NCI-H2171 (cell line): ENCODE results near the gene RAB40C.
A peak's percentile ranks its signal among the peaks of the same experiment; 100 is the strongest.

Experiments
- DNase-seq: peaks from one replicate; lab custom pipeline; 2025; lab: John Stamatoyannopoulos, UW

Gene RAB40C

DNA sequence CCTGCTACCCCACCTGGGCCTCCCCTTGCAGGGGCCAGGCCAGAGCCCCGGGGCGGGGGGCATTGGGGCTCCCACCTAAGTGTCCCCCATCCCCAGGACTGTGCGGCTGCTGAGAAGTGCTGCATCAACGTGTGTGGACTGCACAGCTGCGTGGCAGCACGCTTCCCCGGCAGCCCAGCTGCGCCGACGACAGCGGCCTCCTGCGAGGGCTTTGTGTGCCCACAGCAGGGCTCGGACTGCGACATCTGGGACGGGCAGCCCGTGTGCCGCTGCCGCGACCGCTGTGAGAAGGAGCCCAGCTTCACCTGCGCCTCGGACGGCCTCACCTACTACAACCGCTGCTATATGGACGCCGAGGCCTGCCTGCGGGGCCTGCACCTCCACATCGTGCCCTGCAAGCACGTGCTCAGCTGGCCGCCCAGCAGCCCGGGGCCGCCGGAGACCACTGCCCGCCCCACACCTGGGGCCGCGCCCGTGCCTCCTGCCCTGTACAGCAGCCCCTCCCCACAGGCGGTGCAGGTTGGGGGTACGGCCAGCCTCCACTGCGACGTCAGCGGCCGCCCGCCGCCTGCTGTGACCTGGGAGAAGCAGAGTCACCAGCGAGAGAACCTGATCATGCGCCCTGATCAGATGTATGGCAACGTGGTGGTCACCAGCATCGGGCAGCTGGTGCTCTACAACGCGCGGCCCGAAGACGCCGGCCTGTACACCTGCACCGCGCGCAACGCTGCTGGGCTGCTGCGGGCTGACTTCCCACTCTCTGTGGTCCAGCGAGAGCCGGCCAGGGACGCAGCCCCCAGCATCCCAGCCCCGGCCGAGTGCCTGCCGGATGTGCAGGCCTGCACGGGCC, 42.8 kb downstream of the RAB40C start:
- DNase-seq, result no peak

DNA sequence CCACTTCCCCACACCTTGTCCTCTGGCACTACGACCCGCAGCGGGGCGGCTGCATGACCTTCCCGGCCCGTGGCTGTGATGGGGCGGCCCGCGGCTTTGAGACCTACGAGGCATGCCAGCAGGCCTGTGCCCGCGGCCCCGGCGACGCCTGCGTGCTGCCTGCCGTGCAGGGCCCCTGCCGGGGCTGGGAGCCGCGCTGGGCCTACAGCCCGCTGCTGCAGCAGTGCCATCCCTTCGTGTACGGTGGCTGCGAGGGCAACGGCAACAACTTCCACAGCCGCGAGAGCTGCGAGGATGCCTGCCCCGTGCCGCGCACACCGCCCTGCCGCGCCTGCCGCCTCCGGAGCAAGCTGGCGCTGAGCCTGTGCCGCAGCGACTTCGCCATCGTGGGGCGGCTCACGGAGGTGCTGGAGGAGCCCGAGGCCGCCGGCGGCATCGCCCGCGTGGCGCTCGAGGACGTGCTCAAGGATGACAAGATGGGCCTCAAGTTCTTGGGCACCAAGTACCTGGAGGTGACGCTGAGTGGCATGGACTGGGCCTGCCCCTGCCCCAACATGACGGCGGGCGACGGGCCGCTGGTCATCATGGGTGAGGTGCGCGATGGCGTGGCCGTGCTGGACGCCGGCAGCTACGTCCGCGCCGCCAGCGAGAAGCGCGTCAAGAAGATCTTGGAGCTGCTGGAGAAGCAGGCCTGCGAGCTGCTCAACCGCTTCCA, 43.6 kb downstream of the RAB40C start:
- no peak for DNase-seq

DNA sequence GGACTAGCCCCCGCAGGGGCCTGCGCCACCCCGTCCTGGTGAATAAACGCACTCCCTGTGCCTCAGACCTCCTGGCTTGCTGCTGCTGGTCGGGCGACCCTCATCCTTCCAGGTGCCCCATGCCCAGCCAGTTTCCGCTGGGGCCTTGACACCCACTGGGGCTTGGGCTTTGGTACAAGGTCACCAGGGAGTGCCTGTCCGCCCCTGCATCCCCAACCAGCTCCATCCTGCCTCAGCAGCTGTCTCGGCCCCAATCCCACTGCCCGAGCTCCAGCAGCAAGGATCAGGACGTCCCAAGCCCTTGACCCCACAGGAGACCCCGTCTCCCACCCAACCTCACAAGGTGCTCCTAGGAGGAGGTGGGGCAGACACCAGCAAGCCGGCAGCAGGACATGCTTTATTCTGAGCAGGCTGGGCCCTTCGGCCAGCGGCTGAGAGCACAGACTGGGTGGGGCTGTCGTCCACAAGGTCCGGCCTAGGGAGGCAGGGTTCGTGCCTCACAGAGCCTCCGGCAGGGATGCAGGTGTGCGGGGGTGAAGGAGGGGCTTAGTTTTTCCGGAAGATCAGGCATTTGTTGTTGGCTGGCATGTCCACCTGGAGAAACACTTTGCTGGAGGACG, 44.3 kb downstream of the RAB40C start:
- no peak for DNase-seq

DNA sequence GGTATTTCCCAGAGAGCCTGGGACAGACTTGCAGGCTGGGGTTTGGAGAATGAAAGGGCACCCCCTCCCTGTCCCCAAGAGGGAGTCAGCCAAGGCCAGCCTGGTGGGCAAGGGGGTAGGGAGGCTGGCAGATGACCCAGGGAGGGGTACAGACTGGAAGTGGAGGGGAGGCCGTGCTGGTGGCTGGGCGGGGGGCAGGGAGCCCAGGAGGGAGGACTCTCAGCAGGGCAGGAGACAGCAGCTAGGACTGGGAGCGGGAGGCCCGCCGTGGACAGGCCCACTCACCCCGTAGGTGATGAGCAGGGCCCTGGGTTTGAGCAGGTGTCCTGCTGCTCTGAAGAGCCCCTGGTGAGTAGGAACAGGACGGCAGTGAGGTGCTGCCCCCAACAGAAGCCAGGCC, 45.1 kb downstream of the RAB40C start:
- DNase-seq, result no peak

DNA sequence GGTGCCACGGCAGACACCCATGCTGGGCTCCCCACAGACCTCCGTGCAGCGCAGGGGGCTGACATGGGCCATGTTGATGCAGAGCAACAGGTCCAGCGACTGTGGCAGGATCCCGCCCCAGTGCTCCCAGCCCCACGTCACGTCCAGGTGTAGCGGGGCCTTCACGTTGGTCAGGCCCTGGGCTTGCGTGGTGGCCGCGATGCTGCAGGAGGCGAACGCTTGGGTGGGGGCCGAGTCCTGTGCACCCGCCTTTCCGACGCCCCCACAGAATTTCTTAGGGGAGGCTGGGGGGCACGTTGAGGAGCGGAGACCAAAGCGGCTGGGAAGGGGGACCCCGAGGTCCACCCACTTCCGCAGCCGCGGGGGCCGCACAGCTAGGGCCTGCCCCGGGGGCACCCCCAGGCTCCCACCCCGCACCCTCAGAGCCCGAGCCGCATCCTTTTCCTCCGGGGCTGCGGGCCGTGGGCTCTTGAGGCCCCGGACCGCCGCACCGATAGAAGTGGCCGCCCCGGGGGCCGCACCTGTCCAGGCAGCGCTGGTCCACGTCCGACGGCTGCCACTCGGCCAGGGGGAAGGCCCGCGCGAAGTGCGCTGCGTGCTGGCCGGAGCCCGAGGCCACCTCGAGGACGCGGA, 45.8 kb downstream of the RAB40C start:
- DNase-seq, result no peak

DNA sequence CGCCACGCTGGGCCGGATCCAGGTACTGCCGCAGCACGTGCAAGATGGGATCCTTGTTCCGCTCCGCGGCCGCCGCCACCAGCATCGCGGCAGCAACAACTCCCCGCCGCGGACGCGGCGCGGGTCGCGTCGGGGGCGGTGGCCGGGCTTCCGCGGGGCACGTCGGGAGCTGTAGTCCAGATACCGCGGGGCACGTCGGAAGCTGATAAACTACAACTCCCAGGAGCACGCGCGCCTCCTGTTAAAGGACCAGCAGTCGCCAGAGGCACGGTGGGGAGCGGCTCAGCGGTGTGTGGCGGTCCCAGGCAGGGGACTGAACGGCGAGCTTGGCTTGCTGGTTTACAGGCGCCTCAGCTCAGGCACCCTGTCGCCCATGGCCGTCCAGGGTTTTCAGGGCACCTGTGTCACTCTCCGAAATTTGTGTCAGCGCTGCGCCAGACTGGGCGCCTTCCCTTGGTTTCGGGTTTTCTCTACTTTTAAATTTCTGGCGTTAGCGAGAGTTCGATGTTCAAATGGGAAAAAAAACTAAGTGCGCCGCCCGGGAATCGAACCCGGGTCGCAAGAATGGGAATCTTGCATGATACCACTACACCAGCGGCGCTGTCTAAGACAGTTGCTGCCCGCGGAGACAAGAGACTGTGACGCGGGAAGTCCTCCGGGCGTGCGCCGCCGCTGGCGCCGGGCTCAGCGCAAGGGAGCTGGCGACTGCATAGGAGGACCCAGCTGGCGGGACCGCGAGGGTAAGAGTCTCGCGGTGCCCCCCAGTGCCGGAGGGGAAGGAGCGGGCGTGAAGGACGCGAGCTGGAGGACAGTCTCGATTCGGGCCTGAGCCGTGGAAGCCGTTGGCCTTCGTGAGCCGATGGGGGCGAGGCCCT, 46.6 kb downstream of the RAB40C start, which contains the start of gene METTL26:
Gene METTL26, minus strand, starts transcription at position 100 of the 875 bp plus-strand sequence. Its CDS starts 15 bp downstream, at position 85.
- peak; percentile 94 for DNase-seq

DNA sequence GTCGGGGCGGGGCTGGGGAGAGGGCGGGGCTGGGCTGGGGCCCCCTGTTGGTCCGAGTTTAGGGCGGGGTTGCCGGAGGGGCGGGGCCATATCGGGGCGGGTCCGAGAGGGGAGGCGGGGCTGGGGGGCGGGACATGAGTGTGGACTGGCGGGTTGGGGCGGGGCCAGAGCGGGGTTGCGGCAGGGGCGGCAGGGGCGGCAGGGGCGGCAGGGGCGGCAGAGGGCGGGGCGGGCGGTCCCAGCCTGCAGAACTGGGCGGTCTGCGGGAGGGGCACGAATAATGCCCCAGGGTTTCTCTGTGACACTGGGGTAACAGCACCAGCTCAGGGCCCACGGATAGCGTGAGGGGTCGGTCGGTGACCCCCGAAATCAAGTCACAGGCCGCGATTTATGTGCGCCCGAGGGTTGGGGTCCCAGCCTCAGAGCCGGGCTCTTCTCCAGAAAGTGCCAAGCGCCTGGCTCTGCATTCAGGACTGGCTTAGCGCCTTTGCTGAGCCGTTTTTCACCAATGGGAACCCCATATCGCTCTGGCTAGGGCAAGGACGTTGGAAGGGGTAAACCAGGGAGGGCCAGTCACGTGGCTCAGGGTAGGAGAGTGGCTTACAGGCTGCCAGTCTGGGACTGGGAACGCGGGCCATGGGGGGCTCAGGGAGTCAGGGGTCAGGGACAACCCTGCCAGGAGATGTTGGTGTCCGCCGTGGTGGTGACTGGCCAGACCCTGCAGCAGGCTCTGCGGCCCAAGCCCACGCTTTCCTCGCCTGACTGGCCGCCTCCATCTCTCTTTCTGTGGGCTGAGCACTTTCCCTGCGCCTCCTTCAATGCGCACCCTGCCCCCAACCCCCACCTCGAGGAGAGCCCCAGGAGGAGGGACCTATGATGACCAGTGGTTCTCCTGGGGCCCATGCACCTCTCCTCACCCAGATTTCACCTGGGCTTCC, 47.5 kb downstream of the RAB40C start:
- DNase-seq, result peak; percentile 83

DNA sequence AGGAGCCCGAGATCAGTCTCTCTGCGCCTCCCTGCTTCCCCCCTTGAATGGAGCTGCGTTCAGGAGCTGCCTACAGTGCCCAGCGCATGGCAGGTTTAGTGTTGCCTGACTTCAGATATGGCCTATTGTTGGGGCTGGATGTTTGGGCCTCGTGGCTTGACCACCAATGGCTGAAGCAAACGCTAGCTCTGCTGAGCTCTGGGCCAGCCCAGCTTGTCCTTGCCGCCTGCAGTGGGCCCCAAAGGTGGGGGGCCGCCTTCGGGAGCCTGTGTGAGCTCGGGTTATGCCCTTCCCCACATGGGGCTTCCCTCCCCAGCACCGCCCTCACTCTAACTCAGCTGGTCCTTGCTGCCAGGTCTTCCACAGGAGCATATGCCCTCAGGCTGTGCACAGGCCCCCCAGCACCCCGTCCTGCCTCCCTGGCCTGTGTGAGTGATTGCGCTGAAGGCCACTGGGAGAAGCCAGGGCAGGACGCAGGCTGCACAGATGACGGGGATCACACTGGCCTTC, 48.2 kb downstream of the RAB40C start:
- DNase-seq, result no peak

DNA sequence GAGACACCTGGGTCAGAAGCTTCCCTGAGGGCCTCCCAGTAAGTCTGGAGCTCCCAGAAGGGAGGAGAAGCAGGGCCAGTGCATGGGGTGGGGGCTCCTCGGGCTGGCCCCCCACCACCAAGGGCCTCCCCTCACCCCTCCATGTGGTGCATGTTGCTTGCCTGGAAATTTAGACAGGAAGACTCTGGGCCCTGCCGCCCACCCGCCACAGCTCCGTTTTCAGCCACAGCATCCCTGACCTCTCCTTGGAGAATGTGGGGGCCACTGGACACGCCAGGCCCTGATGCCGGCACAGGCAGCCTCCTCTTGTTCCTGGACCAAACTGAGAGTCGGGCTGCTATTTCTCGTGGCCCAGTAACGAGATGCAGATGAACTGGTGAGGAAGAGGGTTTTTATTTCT, 49.0 kb downstream of the RAB40C start:
- DNase-seq, result no peak

DNA sequence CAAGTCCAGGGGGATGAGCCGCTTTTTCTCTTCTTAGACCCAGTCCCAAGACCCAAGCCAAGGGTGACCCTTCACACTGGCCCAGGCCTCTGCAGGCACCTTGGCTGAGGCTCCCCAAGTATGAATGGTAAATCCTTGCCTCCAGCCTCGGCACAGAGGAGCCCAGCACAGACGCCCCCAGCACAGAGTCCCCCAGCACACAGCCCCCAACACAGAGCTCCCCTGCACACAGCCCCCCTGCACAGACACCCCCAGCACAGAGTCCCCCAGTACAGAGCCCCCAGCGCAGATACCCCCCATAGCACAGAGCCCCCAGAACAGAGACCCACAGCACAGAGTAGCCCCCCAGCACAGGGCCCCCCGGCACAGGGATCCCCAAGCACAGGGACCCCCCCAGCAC, 50.7 kb downstream of the RAB40C start:
- DNase-seq, result no peak

DNA sequence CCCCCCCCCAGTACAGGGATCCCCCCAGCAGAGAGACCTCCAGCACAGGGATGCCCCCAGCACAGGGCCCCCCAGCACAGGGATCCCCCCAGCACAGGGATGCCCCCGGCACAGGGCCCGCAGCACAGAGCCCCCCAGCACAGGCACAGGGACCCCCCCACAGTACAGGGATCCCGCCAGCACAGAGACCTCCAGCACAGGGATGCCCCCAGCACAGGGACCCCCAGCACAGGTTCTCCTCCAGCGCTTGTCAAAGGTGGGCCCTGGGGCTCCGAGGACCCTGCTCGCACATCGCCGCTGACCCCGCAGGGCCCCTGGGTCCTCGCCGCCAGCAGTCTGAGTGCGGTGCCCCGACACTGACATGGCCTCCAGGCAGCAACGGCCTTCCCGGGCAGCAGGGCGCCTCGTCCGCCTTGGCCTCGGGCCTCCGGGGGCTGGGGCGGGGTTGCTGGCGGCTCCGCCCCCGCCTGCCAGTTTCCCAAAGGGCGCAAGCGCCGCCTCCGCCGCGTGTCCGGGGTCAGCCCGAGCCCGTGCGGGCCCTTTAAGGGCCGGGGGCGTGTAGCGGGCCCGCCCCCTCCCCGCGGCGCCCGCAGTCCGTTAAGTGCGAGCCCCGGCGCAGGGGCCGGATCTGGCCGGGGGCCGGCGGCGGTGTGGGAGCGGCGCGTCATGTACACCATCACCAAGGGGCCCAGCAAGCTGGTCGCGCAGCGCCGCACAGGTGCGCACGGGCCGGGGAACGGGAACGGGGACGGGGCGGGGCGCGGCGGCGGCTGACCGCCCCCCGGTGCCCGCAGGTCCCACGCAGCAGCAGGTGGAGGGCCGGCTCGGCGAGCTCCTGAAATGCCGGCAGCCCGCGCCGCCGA, 51.7 kb downstream of the RAB40C start, which contains the start of gene MCRIP2:
Gene MCRIP2, plus strand, starts transcription at position 503 of the 863 bp plus-strand sequence. Its CDS starts 164 bp downstream, at position 667.
- DNase-seq, result peak; percentile 69

DNA sequence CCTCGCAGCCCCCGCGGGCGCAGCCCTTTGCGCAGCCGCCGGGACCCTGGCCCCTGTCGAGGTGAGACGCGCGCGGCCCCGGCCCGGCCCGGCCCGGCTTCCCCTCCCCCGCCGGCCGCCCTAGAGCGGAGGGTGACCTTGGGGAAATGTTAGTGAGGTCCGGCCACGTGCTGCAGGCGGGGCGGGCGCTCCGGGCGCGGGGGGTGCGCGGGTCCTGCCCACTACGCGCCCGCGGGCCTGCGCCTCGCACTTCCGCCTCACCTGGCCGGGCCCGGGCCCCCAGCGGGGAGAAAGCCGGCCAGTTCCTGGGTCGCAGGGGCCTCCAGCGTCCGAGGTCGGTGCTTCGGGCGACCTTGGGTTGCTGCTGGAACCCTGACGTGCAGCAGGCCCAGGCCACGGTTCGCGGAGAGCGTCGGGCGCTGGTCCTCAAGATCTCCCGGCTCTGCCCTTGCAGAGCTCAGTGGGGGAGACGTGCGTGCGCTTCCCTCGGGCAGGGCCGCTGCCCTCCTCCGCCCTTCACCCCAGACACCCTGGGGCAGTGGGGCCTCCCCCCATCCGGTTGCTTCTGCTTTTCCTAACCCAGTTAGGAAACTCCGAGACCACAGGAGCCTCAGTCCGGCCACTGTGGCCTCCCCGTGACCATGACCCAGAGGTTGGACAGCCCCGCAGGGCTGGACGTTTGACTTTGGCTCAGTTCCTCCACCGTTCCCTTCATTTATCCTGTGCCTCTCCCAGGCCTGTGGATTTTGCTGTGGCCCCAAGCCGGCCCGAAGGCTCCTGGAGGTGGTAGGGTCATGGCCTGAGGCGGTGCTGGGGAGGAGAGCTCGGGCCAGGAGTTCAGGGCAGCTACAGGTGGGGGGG, 52.6 kb downstream of the RAB40C start:
- no peak for DNase-seq

DNA sequence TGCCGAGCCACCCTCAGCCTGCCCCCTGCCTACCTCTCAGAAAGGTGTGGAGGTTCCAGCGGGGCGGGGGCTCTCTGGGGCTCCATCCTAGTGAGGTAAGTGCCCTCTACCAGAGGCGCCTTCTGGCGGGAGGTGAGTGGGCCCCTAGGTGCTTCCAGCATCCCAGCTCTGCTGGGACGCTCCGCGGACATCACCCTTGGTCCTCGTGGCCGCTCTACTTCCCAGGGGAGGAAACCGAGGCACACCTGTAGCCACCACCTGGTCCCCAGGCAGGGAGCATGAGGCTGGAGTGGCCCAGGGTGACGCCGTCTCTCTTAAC, 53.1 kb downstream of the RAB40C start:
- DNase-seq, result no peak

DNA sequence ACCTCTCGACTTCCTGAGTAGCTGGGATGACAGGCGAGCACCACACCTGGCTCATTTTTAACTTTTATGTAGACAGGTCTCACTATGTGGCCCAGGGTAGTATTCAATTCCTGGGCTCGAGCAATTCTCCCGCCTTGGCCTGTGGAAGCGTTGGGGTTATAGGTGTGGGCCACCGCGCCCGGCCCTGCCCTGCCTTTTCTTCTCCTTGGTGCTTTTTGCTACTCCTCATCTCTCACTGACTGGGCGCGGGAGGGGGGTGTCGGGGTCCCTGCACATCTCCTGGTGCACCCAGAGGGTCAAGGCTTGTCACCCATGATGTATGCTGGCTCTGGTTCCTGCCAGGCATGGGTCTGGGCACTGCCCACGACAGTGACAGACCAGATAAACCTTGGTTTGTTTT, 54.7 kb downstream of the RAB40C start:
- DNase-seq, result no peak

DNA sequence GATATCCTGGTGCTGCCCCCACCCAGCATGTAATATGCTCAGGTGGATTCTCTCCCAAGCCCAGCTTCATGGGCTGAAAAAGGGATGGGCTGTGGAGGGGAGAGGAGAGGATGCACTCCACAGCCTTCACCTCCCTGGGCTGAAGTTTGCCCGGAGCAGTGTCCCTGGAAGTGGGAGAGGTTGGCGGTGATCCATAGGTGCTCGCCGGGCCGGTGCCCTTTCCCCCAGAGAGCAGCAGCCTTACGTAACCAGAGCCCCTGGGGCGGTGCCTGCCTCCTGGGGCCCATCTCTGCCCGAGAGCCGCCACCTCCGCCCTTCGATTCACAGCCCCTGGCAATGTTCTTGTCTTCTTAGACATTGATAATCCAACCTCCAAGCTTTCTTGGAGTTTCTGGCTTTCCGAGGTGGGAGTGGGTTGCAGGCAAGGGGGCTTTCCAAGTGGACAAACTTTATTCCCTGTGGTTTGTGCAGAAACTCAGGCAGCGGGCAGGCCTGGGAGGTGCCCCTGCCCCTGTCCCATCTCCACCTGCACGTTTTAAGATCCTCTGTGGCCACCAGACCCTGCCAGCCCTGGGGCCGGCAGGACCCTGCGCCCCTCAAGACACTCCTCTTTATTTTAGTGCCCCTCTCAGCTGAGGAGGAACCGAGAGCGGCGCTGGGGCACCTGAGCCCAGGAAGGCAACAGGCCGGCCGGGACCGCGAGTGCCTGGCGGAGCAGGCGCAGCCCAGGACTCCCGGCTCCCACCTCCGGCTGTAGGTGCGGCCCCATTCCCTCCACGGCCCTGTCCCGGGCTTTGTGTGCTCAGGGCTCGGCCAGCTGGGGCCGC, 56.2 kb downstream of the RAB40C start:
- no peak for DNase-seq

DNA sequence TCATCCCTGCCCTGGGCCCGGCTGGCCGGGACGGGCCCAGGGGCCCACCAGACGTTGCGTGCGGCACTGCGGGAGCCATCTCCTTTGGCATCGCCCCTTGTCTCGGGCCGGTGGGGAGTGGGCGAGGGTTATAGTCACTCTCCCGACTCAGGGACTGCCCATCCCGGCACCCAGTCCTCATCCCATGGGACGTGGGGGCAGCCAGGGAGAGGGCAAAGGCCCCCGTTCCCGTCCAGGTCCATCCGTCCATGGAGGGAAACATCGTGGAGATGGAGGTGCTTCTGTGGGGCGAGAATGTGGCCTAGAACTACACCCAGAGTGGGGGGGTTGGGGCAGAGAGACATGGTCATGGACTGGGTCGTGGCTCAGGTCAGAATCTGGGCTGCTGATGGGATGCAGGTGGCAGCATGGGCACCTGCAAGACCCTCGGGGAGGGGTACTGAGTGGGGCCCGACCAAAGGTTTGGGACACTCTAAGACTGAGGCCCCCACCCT, 56.9 kb downstream of the RAB40C start:
- DNase-seq, result no peak
